Karpas-422 (cell line): ENCODE results near the gene FHDC1. TPM values are rescaled to one million over a fixed set of nuclear protein-coding genes. Genes with fewer than 3 reads are reported as not detected.

Experiments used
- DNase-seq: peaks from one replicate; pipeline ENCODE4 v3.0.0-alpha.2; 2015
- H2AFZ ChIP-seq: fragments of 200-600 bp; sonication (generic); 2 replicates; pipeline ENCODE4 v1.6.1; 2014; ENCODE audit warnings: antibody characterized with exemption, low read length, mixed read lengths
- H3K27ac ChIP-seq: fragments of 200-600 bp; sonication (generic); 2 replicates; pipeline ENCODE4 v1.5.1; 2014; ENCODE audit warnings: mild to moderate bottlenecking, low read length, moderate library complexity
- H3K27me3 ChIP-seq: fragments of 200-600 bp; sonication (generic); 2 replicates; pipeline ENCODE4 v1.6.1; 2014; ENCODE audit warnings: low read length, mixed read lengths
- H3K36me3 ChIP-seq: fragments of 200-600 bp; sonication (generic); 2 replicates; pipeline ENCODE4 v1.6.1; 2014; ENCODE audit warnings: low read length, mixed read lengths; ENCODE audit not compliant: insufficient read depth
- H3K4me1 ChIP-seq: fragments of 200-600 bp; sonication (generic); 2 replicates; pipeline ENCODE4 v1.6.1; 2014; ENCODE audit warnings: mild to moderate bottlenecking, low read length, mixed read lengths
- H3K4me2 ChIP-seq: fragments of 200-600 bp; sonication (generic); 2 replicates; pipeline ENCODE4 v1.6.1; 2014; ENCODE audit warnings: low read length, low read depth, mild to moderate bottlenecking; ENCODE audit not compliant: poor library complexity, severe bottlenecking
- H3K4me3 ChIP-seq: fragments of 200-600 bp; sonication (generic); 2 replicates; pipeline ENCODE4 v1.5.1; 2014; ENCODE audit warnings: mild to moderate bottlenecking, antibody characterized with exemption, low read length, mixed read lengths
- H3K79me2 ChIP-seq: fragments of 200-600 bp; sonication (generic); 2 replicates; pipeline ENCODE4 v1.6.1; 2014; ENCODE audit warnings: mild to moderate bottlenecking, low read length, mixed read lengths
- H3K9ac ChIP-seq: fragments of 200-600 bp; sonication (generic); 2 replicates; pipeline ENCODE4 v1.6.0; 2014; ENCODE audit warnings: low read length
- H3K9me2 ChIP-seq: fragments of 200-600 bp; sonication (generic), shearing (Covaris generic); replicated peaks from 2 replicates; pipeline ENCODE4 v1.6.0; 2014; ENCODE audit warnings: mild to moderate bottlenecking, low read length, moderate library complexity; ENCODE audit not compliant: insufficient read depth
- H3K9me3 ChIP-seq: fragments of 300-700, 200-600 bp; sonication (generic); 2 replicates; pipeline ENCODE4 v1.6.1; 2014; ENCODE audit warnings: low read length, mixed read lengths
- H4K20me1 ChIP-seq: fragments of 200-600 bp; sonication (generic); 2 replicates; pipeline ENCODE4 v1.6.1; 2014; ENCODE audit warnings: mild to moderate bottlenecking, antibody characterized with exemption, low read length, low read depth; ENCODE audit not compliant: insufficient read depth
- total RNA-seq: library from RNA; depleted of rRNA; stranded (reverse); fragments of >200 nt; shearing (Covaris generic); gene quantifications from 2 replicates; pipeline ENCODE4 v1.2.3, GENCODE V29; 2014; ENCODE audit warnings: low replicate concordance

Gene FHDC1
- total RNA-seq, 1 experiment from 2014 or later: 0.07 TPM

DNA sequence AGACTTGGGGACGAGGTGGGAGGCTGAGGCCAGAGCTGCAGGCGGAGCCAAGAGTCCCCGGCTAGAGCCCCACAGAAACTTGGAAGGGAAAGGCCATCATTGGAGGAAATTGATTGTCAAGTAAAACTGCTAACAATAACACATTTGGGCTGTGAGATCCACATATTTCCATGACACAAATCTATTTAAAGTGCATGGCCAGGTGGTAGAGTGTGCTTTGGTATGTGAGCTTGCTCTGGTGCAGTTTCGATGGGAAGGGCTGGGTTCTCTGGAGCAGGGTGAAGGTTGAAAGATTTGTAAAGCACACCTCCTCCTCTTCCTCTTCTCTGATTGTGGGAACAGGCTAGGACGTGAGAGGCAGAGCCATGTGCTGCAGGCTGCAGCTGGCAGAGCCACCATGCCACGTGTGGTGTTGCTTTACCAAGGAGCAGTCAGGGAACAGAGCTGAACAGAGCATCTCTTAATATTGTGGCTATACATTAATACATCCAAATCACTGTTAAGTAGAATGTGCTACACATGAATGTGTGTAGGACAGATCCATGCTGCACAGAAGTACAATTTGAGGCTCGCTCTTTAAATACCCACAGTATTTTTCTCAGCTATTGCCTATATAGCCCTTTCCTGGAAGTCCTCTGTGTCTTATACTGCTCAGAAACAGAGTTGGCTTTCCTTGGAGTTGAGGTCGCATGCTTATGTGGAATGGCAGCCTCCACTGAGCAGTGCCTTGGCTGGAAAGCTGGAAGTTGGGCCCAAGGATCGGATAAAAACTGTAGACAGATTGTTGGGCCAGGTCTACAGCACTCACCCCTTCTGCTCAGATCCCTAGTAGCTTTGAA lies 37.7 kb downstream of the FHDC1 start:
- Histone ChIP-seq H3K9me3 (no peaks in the 10 kb centered on the region), H3K4me1 (no peaks in the 10 kb centered on the region), H3K27ac (no peak overlapping the region), H3K36me3 (no peaks in the 10 kb centered on the region), H3K4me2 (no peak overlapping the region), H3K79me2 (no peaks in the 10 kb centered on the region), H2AFZ (no peak overlapping the region), H3K4me3 (no peak overlapping the region), H4K20me1 (no peaks in the 10 kb centered on the region), H3K27me3 (no peaks in the 10 kb centered on the region), H3K9me2 (no peaks in the 10 kb centered on the region), H3K9ac (no peak overlapping the region)
- no peak for DNase-seq

DNA sequence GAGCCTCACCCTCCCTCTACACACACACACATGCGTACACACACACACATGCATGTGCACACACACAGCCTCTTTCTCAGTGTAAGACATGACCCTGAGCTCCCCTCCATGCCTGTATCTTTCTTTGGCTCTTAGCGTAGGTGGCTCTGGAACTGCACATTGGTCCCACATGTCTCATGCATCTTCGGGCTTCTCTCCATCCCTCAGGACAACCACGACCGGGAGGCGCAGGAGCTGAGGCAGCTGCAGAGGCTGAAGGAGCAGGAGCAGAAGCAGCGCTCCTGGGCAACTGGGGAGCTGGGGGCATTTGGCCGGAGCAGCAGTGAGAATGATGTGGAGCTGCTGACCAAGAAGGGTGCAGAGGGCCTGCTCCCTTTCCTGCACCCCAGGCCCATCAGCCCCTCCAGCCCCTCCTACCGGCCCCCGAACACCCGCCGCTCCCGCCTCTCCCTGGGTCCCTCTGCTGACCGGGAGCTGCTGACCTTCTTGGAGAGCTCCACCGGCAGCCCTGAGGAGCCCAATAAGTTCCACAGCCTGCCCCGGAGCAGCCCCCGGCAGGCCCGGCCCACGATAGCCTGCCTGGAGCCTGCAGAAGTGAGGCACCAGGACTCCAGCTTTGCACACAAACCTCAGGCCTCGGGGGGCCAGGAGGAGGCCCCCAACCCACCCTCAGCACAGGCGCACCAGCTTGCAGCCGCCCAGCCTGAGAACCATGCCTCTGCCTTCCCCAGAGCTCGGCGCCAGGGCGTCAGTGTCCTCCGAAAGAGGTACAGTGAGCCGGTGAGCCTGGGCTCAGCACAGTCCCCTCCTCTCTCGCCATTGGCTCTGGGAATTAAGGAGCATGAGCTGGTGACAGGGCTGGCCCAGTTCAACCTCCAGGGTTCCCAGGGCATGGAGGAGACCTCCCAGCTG lies 38.6 kb downstream of the FHDC1 start:
- H3K9me2 ChIP-seq: no peaks in the 10 kb centered on the region
- no peak overlapping the region for H3K27ac ChIP-seq
- H4K20me1 ChIP-seq: no peaks in the 10 kb centered on the region
- H3K4me3 ChIP-seq: no peak overlapping the region
- H3K9me3 ChIP-seq: no peaks in the 10 kb centered on the region
- H3K4me2 ChIP-seq: no peak overlapping the region
- no peaks in the 10 kb centered on the region for H3K36me3 ChIP-seq
- no peak for DNase-seq
- H3K9ac ChIP-seq: no peak overlapping the region
- H3K27me3 ChIP-seq: no peaks in the 10 kb centered on the region
- no peaks in the 10 kb centered on the region for H3K4me1 ChIP-seq
- no peaks in the 10 kb centered on the region for H3K79me2 ChIP-seq
- H2AFZ ChIP-seq: no peak overlapping the region

DNA sequence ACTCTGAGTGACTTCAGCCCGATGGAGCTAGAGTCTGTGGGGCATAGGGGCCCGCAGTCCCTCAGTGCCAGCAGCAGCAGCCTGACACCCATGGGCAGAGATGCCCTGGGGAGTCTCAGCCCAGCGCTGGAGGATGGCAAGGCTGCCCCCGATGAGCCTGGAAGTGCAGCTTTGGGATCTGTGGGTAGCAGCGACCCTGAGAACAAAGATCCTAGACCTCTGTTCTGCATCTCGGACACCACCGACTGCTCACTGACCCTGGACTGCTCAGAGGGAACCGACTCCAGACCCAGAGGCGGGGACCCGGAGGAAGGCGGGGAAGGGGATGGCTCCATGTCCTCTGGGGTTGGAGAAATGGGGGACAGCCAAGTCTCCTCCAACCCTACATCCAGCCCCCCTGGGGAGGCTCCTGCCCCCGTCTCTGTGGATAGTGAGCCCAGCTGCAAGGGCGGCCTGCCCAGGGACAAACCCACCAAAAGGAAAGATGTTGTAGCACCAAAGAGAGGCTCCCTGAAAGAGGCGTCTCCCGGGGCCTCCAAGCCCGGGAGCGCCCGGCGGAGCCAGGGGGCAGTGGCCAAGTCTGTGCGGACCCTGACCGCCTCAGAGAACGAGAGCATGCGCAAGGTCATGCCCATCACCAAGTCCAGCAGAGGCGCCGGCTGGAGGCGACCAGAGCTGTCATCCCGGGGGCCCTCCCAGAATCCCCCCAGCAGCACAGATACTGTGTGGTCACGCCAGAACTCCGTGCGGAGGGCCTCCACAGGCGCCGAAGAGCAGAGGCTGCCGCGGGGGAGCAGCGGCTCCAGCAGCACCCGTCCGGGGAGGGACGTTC lies 39.5 kb downstream of the FHDC1 start:
- Histone ChIP-seq H3K9me2 (no peaks in the 10 kb centered on the region), H3K4me3 (no peak overlapping the region), H3K36me3 (no peaks in the 10 kb centered on the region), H3K9me3 (no peaks in the 10 kb centered on the region), H3K27me3 (no peaks in the 10 kb centered on the region), H3K4me1 (no peaks in the 10 kb centered on the region), H3K9ac (no peak overlapping the region), H3K27ac (no peak overlapping the region), H3K4me2 (no peak overlapping the region), H4K20me1 (no peaks in the 10 kb centered on the region), H3K79me2 (no peaks in the 10 kb centered on the region), H2AFZ (no peak overlapping the region)
- no peak for DNase-seq

DNA sequence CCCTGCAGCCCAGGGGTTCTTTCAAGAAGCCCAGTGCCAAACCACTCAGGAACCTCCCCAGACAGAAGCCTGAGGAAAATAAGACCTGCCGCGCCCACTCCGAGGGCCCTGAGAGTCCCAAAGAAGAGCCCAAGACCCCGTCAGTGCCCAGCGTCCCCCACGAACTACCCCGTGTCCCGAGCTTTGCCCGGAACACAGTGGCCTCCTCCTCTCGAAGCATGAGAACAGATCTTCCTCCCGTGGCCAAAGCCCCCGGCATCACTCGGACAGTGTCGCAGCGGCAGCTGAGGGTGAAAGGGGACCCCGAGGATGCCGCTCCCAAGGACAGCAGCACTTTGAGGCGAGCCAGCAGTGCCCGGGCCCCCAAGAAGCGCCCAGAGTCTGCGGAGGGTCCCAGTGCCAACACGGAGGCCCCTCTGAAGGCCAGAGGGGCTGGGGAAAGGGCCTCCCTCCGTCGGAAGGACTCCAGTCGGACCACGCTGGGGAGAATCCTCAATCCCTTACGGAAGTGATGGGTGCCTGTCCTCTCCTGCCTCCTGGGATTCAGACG lies 40.2 kb downstream of the FHDC1 start:
- H3K4me3 ChIP-seq: no peak overlapping the region
- H4K20me1 ChIP-seq: no peaks in the 10 kb centered on the region
- H3K9me3 ChIP-seq: no peaks in the 10 kb centered on the region
- no peak for DNase-seq
- H3K9me2 ChIP-seq: no peaks in the 10 kb centered on the region
- H3K79me2 ChIP-seq: no peaks in the 10 kb centered on the region
- H3K4me1 ChIP-seq: no peaks in the 10 kb centered on the region
- H3K36me3 ChIP-seq: no peaks in the 10 kb centered on the region
- H3K9ac ChIP-seq: no peak overlapping the region
- H2AFZ ChIP-seq: no peak overlapping the region
- no peak overlapping the region for H3K27ac ChIP-seq
- H3K4me2 ChIP-seq: no peak overlapping the region
- H3K27me3 ChIP-seq: no peaks in the 10 kb centered on the region

DNA sequence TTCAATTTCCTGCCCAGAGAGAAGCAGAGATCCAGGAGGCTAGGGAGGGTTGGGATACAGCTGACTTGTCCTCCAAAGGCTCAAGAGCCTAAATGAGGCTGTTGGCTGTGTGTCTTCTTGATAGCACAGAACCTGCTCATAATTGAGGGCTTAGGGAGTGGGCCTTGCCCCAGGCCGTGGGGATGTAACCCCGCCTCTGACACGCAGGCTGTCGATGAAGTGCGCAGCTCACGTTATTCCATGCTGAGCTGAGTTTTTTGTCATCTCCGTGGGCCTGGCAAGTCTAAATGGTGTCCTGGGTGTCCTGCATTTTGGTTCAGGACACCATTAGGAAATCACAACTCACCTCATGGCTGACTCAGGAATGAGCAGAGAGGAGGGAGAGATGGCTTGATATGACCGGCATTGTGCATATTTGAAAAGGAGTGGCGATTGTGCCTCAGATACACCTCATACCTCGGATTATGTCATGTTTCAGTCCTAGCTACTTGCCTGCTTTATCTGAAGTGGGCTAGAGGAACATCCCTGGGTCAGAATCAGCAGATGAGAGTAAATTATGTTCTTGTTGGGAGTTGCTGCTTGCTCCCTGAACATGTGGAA lies 43.7 kb downstream of the FHDC1 start:
- no peak overlapping the region for H3K4me3 ChIP-seq
- no peak overlapping the region for H3K27ac ChIP-seq
- no peaks in the 10 kb centered on the region for H3K9me2 ChIP-seq
- H3K79me2 ChIP-seq: no peaks in the 10 kb centered on the region
- no peaks in the 10 kb centered on the region for H4K20me1 ChIP-seq
- H2AFZ ChIP-seq: no peak overlapping the region
- no peaks in the 10 kb centered on the region for H3K4me1 ChIP-seq
- no peaks in the 10 kb centered on the region for H3K9me3 ChIP-seq
- H3K4me2 ChIP-seq: no peak overlapping the region
- H3K36me3 ChIP-seq: no peaks in the 10 kb centered on the region
- no peak for DNase-seq
- H3K9ac ChIP-seq: no peak overlapping the region
- no peaks in the 10 kb centered on the region for H3K27me3 ChIP-seq

DNA sequence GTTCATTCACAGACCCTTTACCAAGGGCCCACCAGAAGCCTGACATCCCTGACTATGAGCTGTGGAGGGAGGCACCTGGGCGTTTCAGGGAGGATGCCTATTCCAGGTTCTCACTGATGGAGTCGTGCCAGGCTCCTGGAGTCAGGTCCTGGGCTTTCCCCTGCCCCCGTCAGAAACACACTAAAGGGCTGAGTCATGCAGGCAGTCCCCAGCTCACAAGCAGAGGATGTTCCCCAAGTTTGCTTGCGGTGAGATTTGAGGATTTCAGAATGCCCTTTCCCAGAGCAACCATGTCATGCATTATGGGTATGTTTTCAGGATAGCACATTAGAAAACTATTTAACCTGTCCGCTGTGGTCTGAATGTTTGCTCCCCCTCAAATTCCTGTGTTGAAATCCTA lies 45.2 kb downstream of the FHDC1 start:
- H3K9me3 ChIP-seq: no peaks in the 10 kb centered on the region
- no peaks in the 10 kb centered on the region for H3K4me1 ChIP-seq
- no peak overlapping the region for H3K4me3 ChIP-seq
- no peaks in the 10 kb centered on the region for H3K27me3 ChIP-seq
- no peak overlapping the region for H3K9ac ChIP-seq
- H3K27ac ChIP-seq: no peak overlapping the region
- no peak overlapping the region for H3K4me2 ChIP-seq
- H3K36me3 ChIP-seq: no peaks in the 10 kb centered on the region
- DNase-seq: no peak
- no peaks in the 10 kb centered on the region for H3K79me2 ChIP-seq
- H4K20me1 ChIP-seq: no peaks in the 10 kb centered on the region
- no peaks in the 10 kb centered on the region for H3K9me2 ChIP-seq
- no peak overlapping the region for H2AFZ ChIP-seq

DNA sequence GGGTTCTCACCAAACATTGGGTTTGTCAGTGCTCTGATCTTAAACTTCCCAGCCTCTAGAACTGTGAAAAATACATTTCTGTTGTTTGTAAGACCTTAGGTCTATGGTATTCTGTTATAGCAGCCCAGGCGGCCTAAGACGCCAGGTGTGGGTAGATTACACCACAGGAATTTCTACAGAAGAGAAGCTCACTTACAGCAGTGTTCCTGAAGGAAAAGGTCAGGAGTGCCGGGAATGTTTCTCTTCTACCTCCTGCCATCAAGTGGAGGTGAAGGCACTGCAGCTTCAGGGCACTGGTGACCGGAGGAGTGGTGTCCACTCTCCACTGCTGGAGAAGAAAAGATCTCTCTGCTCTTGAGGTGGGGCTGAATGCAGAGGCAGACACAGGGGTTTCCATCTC lies 45.7 kb downstream of the FHDC1 start:
- no peaks in the 10 kb centered on the region for H4K20me1 ChIP-seq
- H3K9me2 ChIP-seq: no peaks in the 10 kb centered on the region
- H3K4me2 ChIP-seq: no peak overlapping the region
- H3K27ac ChIP-seq: no peak overlapping the region
- no peak overlapping the region for H3K9ac ChIP-seq
- no peaks in the 10 kb centered on the region for H3K4me1 ChIP-seq
- H3K36me3 ChIP-seq: no peaks in the 10 kb centered on the region
- H3K79me2 ChIP-seq: no peaks in the 10 kb centered on the region
- no peak overlapping the region for H3K4me3 ChIP-seq
- DNase-seq: no peak
- no peaks in the 10 kb centered on the region for H3K27me3 ChIP-seq
- no peaks in the 10 kb centered on the region for H3K9me3 ChIP-seq
- H2AFZ ChIP-seq: no peak overlapping the region
